HepG2 (cell line): ENCODE results near the gene XXYLT1. TPM values are rescaled to one million over a fixed set of nuclear protein-coding genes. Genes with fewer than 3 reads are reported as not detected.

ENCODE experiments used
- ARHGAP35 ChIP-seq: sonication (generic); formaldehyde crosslinking; IDR thresholded peaks from 2 replicates; pipeline ENCODE4 v1.9.0; 2022; ENCODE audit warnings: mild to moderate bottlenecking, inconsistent platforms, moderate library complexity, missing genetic modification reagents, borderline replicate concordance
- EED ChIP-seq: sonication (generic); formaldehyde crosslinking; IDR thresholded peaks from 2 replicates; pipeline ENCODE4 v1.5.0; 2020; ENCODE audit warnings: mild to moderate bottlenecking, missing genetic modification reagents
- FOXM1 ChIP-seq: sonication (generic); formaldehyde crosslinking; IDR thresholded peaks from 2 replicates; pipeline ENCODE4 v1.5.0; 2020; ENCODE audit warnings: missing genetic modification reagents
- GFI1 ChIP-seq: sonication (generic); formaldehyde crosslinking; IDR thresholded peaks from 2 replicates; pipeline ENCODE4 v1.5.0; 2020; ENCODE audit warnings: missing genetic modification reagents, mild to moderate bottlenecking, borderline replicate concordance
- PAWR ChIP-seq: sonication (generic); formaldehyde crosslinking; IDR thresholded peaks from 2 replicates; pipeline ENCODE4 v1.4.0; 2020; ENCODE audit warnings: missing genetic modification reagents, mild to moderate bottlenecking, borderline replicate concordance
- PRPF4 ChIP-seq: fragments of 200-400 bp; formaldehyde crosslinking; IDR thresholded peaks from 2 replicates; pipeline ENCODE4 v1.6.1; 2016; ENCODE audit warnings: low read length, low read depth; ENCODE audit not compliant: poor library complexity, severe bottlenecking
- SKI ChIP-seq: fragments of 450-650 bp; IDR thresholded peaks from one replicate; pipeline ENCODE4 v1.6.1; 2018; ENCODE audit warnings: mild to moderate bottlenecking; ENCODE audit not compliant: partially characterized antibody
- TCF7 ChIP-seq: sonication (generic); IDR thresholded peaks from 2 replicates; pipeline ENCODE4 v1.6.1; 2016; ENCODE audit warnings: antibody characterized with exemption, low read depth
- TCF7L2 ChIP-seq: IDR thresholded peaks from 2 replicates; pipeline ENCODE4 v1.6.1; 2011; ENCODE audit warnings: mild to moderate bottlenecking, low read depth, low read length, moderate library complexity
- ZFP1 ChIP-seq: IDR thresholded peaks from 2 replicates; pipeline ENCODE4 v1.6.1; 2016
- ZFP37 ChIP-seq: sonication (generic); formaldehyde crosslinking; IDR thresholded peaks from 2 replicates; pipeline ENCODE4 v1.4.0; 2020; ENCODE audit warnings: missing genetic modification reagents, borderline replicate concordance
- ZMYM2 ChIP-seq: sonication (generic); formaldehyde crosslinking; IDR thresholded peaks from 2 replicates; pipeline ENCODE4 v1.8.0; 2022; ENCODE audit warnings: mild to moderate bottlenecking, missing genetic modification reagents
- ZNF44 ChIP-seq: sonication (generic); formaldehyde crosslinking; IDR thresholded peaks from 2 replicates; pipeline ENCODE4 v1.5.1; 2020; ENCODE audit warnings: mild to moderate bottlenecking, missing genetic modification reagents
- ZNF501 ChIP-seq: sonication (generic); formaldehyde crosslinking; IDR thresholded peaks from 2 replicates; pipeline ENCODE4 v1.5.1; 2020; ENCODE audit warnings: mild to moderate bottlenecking, moderate library complexity, missing genetic modification reagents
- ZNF552 ChIP-seq: sonication (generic); formaldehyde crosslinking; IDR thresholded peaks from 2 replicates; pipeline ENCODE4 v1.9.0; 2022; ENCODE audit warnings: missing genetic modification reagents, mild to moderate bottlenecking, borderline replicate concordance
- ZNF567 ChIP-seq: sonication (generic); formaldehyde crosslinking; IDR thresholded peaks from 2 replicates; pipeline ENCODE4 v1.8.1; 2023; ENCODE audit warnings: mild to moderate bottlenecking, missing genetic modification reagents, borderline replicate concordance
- ZNF713 ChIP-seq: sonication (generic); formaldehyde crosslinking; IDR thresholded peaks from 2 replicates; pipeline ENCODE4 v1.4.0; 2020; ENCODE audit warnings: mild to moderate bottlenecking, missing genetic modification reagents
- polyA plus RNA-seq, 8 experiments: library from polyadenylated mRNA; depleted of rRNA in 3 of 8; stranded (reverse) in 7 of 8; unstranded in 1 of 8; fragments of >200 nt; fragmentation: Illumina TruSeq in 4 of 8; extraction: Trizol in 4 of 8; gene quantifications; 2 replicates each; pipeline versions ENCODE4 v1.2.1 to v1.2.3, GENCODE V29; 2011 to 2016; ENCODE audit warnings: low read depth in 4 of 8, missing spikeins in 1 of 8, mixed read lengths in 1 of 8; ENCODE audit not compliant: insufficient read depth in 1 of 8
- total RNA-seq, 5 experiments: library from RNA; depleted of rRNA; stranded (reverse); fragments of >200 nt; fragmentation: Illumina TruSeq; extraction: Trizol; gene quantifications; 2 replicates each; pipeline ENCODE4 v1.2.3, GENCODE V29; 2016; ENCODE audit warnings: low read depth in 1 of 5
- TF ChIP-seq, protein P1 (sequence below): sonication (generic); formaldehyde crosslinking; IDR thresholded peaks from 2 replicates; pipeline ENCODE4 v1.5.0; 2020; ENCODE audit warnings: mild to moderate bottlenecking, missing genetic modification reagents, borderline replicate concordance
- TF ChIP-seq, protein P2 (sequence below): sonication (generic); formaldehyde crosslinking; IDR thresholded peaks from 2 replicates; pipeline ENCODE4 v1.4.0; 2020; ENCODE audit warnings: missing genetic modification reagents, borderline replicate concordance
- TF ChIP-seq, protein P3 (sequence below): sonication (generic); formaldehyde crosslinking; IDR thresholded peaks from 2 replicates; pipeline ENCODE4 v1.4.0; 2020; ENCODE audit warnings: mild to moderate bottlenecking, missing genetic modification reagents
- TF ChIP-seq, protein P4 (sequence below): sonication (generic); formaldehyde crosslinking; IDR thresholded peaks from 2 replicates; pipeline ENCODE4 v1.4.0; 2020; ENCODE audit warnings: missing genetic modification reagents

XXYLT1 gene
- total and polyA plus RNA-seq, 2 of the 13 experiments (the other 11 are each of a cell fraction or from before 2014, with no cell fraction given): 17.7 to 19.0 TPM

DNA sequence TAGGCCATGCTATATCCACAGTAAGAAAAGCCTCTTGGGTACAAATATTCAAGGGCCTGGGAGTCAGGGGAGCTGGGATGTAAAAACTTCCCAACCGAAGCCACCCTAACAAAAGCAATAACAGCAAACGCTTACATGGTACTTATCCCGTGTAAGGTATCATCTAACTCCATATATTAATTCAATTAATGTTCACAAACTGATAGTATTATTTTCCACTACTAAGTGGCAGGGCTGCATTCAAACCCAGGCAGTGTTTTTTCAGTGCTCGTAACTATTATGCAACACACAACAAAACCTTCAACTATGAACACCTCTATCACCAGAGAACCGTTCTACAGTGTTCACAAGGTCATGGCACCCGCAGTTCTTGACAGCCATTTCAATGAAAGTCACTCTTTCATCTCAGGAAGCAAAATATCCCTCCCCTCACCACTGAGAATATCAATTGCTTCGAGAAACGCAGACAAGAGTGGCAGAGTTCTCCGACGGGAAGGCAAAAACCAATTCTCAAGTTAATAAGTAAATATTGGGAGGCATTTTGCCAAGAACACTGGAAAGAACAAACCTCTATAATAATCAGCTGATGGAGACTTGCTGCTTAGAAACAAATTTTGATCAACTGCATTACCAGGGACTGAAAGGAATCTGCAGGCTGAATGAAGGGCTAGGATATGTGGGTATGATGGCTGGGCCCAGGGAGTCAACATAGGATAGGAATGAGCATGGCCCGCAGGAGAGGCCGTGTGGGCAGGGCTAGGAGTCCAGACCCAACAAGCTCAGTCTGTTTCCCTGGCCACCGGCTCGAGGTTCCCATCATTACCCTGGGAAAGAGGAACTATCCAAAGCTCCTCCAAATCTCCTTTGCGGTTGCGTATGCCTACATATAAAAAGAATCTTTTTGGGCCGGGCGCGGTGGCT lies 72.3 kb downstream of the XXYLT1 start (continued):
- TF ChIP-seq ZNF552 (CRISPR knock-in tag) (no peak), FOXM1 (CRISPR knock-in tag) (no peak), ZMYM2 (CRISPR knock-in tag) (peak; percentile 77; the same call in 1 of the 2 replicates), SKI (no peak), ARHGAP35 (CRISPR knock-in tag) (no peak), PAWR (CRISPR knock-in tag) (no peak), GFI1 (CRISPR knock-in tag) (peak; percentile 73), ZNF567 (no peak), ZFP37 (no peak), PRPF4 (no peak), ZNF501 (CRISPR knock-in tag) (no peak), ZNF44 (CRISPR knock-in tag) (no peak), TCF7L2 (no peak), TCF7 (peak; percentile 90), ZNF713 (no peak), ZFP1 (CRISPR knock-in tag) (peak; percentile 79; the same call in 1 of the 2 replicates), EED (no peak)
- TF ChIP-seq, protein P1, sequence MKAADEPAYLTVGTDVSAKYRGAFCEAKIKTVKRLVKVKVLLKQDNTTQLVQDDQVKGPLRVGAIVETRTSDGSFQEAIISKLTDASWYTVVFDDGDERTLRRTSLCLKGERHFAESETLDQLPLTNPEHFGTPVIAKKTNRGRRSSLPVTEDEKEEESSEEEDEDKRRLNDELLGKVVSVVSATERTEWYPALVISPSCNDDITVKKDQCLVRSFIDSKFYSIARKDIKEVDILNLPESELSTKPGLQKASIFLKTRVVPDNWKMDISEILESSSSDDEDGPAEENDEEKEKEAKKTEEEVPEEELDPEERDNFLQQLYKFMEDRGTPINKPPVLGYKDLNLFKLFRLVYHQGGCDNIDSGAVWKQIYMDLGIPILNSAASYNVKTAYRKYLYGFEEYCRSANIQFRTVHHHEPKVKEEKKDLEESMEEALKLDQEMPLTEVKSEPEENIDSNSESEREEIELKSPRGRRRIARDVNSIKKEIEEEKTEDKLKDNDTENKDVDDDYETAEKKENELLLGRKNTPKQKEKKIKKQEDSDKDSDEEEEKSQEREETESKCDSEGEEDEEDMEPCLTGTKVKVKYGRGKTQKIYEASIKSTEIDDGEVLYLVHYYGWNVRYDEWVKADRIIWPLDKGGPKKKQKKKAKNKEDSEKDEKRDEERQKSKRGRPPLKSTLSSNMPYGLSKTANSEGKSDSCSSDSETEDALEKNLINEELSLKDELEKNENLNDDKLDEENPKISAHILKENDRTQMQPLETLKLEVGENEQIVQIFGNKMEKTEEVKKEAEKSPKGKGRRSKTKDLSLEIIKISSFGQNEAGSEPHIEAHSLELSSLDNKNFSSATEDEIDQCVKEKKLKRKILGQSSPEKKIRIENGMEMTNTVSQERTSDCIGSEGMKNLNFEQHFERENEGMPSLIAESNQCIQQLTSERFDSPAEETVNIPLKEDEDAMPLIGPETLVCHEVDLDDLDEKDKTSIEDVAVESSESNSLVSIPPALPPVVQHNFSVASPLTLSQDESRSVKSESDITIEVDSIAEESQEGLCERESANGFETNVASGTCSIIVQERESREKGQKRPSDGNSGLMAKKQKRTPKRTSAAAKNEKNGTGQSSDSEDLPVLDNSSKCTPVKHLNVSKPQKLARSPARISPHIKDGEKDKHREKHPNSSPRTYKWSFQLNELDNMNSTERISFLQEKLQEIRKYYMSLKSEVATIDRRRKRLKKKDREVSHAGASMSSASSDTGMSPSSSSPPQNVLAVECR (CRISPR knock-in tag): peak; percentile 51; the same call in 1 of the 2 replicates
- TF ChIP-seq, protein P2, sequence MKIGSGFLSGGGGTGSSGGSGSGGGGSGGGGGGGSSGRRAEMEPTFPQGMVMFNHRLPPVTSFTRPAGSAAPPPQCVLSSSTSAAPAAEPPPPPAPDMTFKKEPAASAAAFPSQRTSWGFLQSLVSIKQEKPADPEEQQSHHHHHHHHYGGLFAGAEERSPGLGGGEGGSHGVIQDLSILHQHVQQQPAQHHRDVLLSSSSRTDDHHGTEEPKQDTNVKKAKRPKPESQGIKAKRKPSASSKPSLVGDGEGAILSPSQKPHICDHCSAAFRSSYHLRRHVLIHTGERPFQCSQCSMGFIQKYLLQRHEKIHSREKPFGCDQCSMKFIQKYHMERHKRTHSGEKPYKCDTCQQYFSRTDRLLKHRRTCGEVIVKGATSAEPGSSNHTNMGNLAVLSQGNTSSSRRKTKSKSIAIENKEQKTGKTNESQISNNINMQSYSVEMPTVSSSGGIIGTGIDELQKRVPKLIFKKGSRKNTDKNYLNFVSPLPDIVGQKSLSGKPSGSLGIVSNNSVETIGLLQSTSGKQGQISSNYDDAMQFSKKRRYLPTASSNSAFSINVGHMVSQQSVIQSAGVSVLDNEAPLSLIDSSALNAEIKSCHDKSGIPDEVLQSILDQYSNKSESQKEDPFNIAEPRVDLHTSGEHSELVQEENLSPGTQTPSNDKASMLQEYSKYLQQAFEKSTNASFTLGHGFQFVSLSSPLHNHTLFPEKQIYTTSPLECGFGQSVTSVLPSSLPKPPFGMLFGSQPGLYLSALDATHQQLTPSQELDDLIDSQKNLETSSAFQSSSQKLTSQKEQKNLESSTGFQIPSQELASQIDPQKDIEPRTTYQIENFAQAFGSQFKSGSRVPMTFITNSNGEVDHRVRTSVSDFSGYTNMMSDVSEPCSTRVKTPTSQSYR: peak; percentile 24; the same call in 1 of the 2 replicates
- TF ChIP-seq, protein P3, sequence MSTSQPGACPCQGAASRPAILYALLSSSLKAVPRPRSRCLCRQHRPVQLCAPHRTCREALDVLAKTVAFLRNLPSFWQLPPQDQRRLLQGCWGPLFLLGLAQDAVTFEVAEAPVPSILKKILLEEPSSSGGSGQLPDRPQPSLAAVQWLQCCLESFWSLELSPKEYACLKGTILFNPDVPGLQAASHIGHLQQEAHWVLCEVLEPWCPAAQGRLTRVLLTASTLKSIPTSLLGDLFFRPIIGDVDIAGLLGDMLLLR (CRISPR knock-in tag): no peak
- TF ChIP-seq, protein P4, sequence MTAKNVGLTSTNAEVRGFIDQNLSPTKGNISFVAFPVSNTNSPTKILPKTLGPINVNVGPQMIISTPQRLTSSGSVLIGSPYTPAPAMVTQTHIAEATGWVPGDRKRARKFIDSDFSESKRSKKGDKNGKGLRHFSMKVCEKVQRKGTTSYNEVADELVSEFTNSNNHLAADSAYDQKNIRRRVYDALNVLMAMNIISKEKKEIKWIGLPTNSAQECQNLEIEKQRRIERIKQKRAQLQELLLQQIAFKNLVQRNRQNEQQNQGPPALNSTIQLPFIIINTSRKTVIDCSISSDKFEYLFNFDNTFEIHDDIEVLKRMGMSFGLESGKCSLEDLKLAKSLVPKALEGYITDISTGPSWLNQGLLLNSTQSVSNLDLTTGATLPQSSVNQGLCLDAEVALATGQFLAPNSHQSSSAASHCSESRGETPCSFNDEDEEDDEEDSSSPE (CRISPR knock-in tag): no peak
